HG03060 (cell line): ENCODE results near the gene SCNN1A.

Experiments used
- ATAC-seq: cut with Tn5 transposase; IDR thresholded peaks from one replicate; pipeline ENCODE4 v1.9.1; 2021; ENCODE audit warnings: low read depth, moderate number of reproducible peaks; ENCODE audit not compliant: unreplicated experiment

SCNN1A gene

GRCh38 chr12:6384499-6385436, 9.4 kb upstream of the SCNN1A start:
- ATAC-seq = no peak

- ATAC-seq = no peak
Measured at GRCh38 chr12:6383572-6384498, 8.5 kb upstream of the SCNN1A start, which contains the start of gene LTBR. Gene LTBR, plus strand, starts transcription at chr12:6384162. Its CDS starts 197 bp downstream, at chr12:6384359.

GRCh38 chr12:6382982-6383381, 7.6 kb upstream of the SCNN1A start:
- no peak for ATAC-seq

- no peak for ATAC-seq
Measured at GRCh38 chr12:6382371-6382770, 7.0 kb upstream of the SCNN1A start.

- ATAC-seq = no peak
Measured at GRCh38 chr12:6380141-6381121, 5.1 kb upstream of the SCNN1A start.

GRCh38 chr12:6378709-6379472, 3.5 kb upstream of the SCNN1A start:
- ATAC-seq = no peak

GRCh38 chr12:6377667-6377994, 2.3 kb upstream of the SCNN1A start:
- no peak for ATAC-seq

- no peak for ATAC-seq
Measured at GRCh38 chr12:6376870-6377666, 1.7 kb upstream of the SCNN1A start.

- no peak for ATAC-seq
Measured at GRCh38 chr12:6376079-6376869, 911 bp upstream of the SCNN1A start.

- no peak for ATAC-seq
Measured at GRCh38 chr12:6374786-6375160, 590 bp downstream of the SCNN1A start.

- ATAC-seq = no peak
Measured at GRCh38 chr12:6374028-6374785, 1.2 kb downstream of the SCNN1A start.

GRCh38 chr12:6373022-6373787, 2.2 kb downstream of the SCNN1A start:
- no peak for ATAC-seq

- no peak for ATAC-seq
Measured at GRCh38 chr12:6372403-6373003, 2.9 kb downstream of the SCNN1A start.

GRCh38 chr12:6370994-6371754, 4.2 kb downstream of the SCNN1A start:
- ATAC-seq = no peak

GRCh38 chr12:6370576-6370935, 4.8 kb downstream of the SCNN1A start:
- ATAC-seq = no peak
